ENCODE results near the gene EYA2.
"Not testable (repeated sequence)": the region's sequence is repeated elsewhere in the genome, so short reads cannot be mapped to it uniquely, and the experiment has no call there.

The EYA2 gene

GRCh38 chr20:47154089-47154488 lies 259.4 kb downstream of the EYA2 start:
- DNase-seq: no peak

DNA sequence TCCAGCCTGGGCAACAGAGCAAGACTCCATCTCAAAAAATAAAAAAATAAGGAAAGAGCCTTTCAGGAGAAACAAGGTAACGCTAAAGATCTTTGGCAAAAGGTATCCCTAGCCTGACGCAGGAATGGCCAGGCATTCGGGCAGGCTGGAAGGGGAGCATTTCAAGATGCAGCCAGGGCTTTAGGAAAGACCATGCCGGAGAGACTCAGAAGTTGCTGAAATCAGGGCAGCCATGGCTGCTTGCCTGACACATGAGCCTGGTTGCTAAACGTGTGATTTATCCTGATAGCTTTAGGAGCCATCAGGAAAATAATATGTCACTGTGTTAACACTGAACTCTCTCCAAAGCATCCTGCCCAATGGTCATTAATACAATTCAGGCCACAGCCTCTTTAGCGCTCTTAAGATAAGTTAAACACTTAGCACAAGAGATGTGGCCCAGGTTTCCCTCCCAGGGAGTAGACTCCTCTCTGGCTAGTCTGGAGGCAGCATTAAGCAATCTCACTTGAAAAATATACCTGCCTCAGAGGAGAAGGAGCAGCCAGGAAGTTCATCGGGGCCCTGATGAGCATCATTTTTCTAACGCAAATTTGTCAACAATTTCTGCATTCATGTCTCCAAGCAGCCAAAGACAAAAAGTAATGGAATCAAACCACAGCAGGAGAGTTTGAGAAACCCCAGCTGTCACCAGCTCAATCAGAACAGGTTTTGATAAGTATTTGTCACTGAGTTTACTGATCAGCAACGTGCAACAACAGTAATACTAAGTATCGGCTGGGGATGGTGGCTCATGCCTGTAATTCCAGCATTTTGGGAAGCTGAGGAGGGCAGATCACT lies 261.9 kb downstream of the EYA2 start:
- DNase-seq: no peak

DNA sequence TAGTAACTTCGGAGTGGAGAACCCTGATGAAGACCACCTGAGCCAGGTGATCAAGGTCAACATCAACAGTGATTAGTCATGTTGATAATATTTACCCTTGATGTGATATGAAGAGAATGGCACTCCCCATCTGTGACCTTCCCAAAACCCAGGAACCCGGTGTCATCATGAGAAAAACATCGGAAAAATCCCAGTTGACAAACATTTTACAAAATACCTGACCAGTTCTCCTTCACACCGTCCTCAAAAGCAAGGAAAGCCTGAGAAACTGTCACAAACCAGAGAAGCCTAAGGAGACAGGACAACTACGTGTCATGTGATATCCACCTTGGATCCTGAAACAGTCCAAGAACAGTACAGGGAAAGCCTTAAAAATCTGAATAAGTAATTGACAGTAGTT lies 264.5 kb downstream of the EYA2 start:
- no peak for DNase-seq

DNA sequence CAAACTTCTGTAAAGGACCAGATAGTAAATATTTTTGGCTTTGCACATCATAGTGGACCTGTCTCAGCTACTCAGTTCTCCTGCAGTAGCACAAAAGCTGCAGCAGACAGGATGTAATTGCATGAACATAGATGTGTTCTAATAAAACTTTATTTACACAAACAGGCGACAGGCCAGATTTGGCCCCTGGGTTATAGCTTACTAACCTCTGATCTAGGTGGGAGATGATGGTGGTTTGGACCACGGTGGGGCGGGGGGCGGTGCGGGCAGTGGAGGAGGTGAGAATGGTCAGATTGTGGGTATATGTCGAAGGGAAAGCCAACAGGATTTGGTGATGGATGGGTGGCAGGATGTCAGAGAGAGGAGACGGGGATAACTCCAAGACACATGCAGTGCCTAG lies 265.6 kb downstream of the EYA2 start:
- DNase-seq: no peak

- DNase-seq: no peak
Observed at GRCh38 chr20:47160992-47161391, 266.3 kb downstream of the EYA2 start.

GRCh38 chr20:47161411-47161810 lies 266.8 kb downstream of the EYA2 start:
- DNase-seq: no peak

DNA sequence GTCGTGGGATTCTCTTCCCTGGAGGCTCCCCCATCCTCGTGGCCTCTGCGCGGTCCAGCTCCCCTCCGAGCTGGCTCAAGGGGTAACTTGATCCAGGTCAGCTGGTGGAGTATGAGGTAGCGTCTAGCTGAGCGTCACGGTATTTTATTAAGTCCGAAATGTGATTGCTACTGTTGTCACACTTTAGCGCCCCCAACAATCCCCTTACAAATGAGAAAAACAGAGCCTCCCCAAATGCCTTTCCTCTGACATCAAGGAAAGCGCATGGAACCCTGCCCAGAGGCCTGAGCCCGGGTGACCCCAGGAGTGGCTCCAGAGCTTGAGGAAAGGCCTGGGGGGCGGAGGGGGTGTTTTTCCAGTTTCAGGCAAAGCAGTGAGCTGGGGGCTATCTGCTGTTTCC lies 269.5 kb downstream of the EYA2 start:
- no peak for DNase-seq

GRCh38 chr20:47165376-47165865 lies 270.8 kb downstream of the EYA2 start:
- no peak for DNase-seq

- DNase-seq: no peak
Observed at GRCh38 chr20:47167846-47168245, 273.2 kb downstream of the EYA2 start.

GRCh38 chr20:47172579-47172978 lies 277.9 kb downstream of the EYA2 start:
- no peak for DNase-seq

GRCh38 chr20:47173596-47174216 lies 279.1 kb downstream of the EYA2 start:
- no peak for DNase-seq

- DNase-seq: no peak
Observed at GRCh38 chr20:47174456-47175243, 280.0 kb downstream of the EYA2 start.

DNA sequence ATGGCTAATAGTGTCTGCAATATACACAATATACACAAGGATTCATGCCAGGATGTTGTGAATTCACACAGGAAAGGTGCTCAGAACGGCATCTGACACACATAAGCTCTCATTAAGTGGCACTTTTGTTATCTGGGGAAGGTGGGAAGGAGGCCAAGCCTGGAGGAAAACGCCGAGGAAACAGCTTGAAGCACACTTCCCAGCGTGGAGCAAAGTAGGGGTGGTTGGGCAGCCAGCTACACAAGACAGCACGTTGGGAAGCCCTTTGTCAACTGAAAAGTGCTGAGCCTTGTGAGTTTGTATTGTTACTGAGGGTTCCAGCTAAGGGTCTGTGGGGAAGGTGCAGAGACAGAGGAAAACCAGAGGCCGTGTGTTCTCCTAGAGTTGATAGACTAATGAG lies 280.9 kb downstream of the EYA2 start:
- DNase-seq: no peak

DNA sequence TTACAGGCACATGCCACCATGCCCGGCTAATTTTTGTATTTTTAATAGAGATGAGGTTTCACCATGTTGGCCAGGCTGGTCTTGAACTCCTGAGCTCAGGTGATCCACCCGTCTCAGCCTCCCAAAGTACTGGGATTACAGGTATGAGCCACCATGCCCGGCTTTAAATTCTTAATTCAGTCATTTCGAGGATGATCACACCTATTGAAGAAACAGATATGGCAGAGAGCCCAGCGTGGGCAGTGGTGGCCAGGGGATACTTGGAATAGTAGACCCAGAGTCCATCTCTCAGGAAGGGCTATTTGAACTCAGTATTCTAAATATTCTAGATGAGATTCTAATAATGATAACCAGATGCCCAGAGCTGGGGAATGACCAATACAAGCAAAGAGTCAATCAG lies 281.6 kb downstream of the EYA2 start:
- not testable (repeated sequence) for DNase-seq

- DNase-seq: no peak
Observed at GRCh38 chr20:47178277-47178676, 283.6 kb downstream of the EYA2 start.

DNA sequence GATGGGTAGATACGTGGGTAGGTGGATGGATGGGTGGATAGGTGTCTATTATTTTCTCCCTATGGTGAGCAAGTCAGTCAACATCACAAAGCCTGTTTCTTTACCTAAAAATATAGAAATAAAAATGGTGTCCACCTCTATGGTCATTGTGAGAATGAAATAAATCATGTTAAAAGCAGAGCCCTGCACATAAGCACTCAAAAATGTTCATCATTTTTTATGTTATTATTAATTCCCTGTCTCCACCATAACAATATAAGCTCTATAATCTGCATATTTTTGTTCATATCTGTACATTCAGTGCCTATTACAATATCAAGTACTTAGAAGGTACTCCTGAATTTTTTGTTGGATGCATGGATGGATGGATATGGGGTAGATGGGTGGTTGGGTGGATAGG lies 284.2 kb downstream of the EYA2 start:
- DNase-seq: no peak

DNA sequence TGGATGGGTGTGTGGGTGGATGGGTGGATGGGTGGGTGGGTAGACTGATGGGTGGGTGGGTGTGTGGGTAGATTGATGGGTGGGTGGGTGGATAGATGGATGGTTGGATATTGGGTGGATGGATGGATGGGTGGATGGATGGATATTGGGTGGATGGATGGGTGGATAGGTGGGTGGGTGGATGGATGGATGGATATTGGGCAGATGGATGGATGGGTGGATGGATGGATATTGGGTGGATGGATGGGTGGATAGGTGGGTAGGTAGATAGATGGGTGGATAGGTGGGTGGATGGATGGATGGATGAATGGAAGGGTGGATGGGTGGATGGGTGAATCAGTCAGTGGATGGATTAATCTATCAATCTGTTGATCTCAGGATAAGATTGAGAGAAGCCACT lies 284.6 kb downstream of the EYA2 start:
- DNase-seq: no peak

DNA sequence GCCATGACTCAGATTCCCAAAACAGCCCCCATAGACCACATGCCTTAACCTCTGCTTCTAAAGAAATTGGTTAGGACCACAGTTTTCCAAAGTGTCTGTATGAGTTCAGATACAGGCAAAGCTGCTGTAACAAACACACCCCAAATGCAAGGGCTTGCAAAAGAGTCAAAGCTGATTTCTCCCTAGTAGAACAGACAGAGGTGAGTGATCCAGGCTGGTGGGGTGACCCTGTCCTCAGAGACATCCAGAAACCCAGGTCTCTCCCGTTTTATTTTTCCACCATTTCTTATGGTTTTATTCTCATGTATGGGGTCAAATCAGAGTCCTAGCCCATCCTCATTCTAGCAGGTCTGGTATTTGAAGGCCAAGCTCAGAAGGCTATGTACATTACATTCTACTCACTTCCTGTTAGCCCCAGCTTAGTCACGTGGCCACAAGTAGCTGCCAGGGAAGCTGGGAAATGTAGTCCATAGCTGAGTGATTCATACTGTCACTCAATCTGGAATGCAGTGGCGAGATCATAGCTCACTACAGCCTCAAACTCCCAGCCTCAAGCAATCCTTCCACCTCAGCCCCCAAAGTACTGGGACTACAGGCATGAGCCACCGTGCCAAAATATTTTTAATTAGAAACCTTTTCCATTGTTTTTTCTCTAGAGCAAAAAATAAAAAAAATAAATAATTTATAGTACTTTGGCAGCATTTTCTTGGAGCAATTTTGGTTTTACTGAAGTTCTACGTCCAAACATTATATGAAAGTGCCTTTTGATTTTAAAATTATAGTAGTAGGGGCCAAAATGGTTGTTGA lies 286.6 kb downstream of the EYA2 start:
- peak; percentile 78 to 79 for DNase-seq

- DNase-seq: no peak
Observed at GRCh38 chr20:47183367-47183766, 288.7 kb downstream of the EYA2 start.

- no peak for DNase-seq
Observed at GRCh38 chr20:47187450-47188195, 293.0 kb downstream of the EYA2 start.

- DNase-seq: no peak
Observed at GRCh38 chr20:47188540-47188939, 293.9 kb downstream of the EYA2 start.

GRCh38 chr20:47189060-47189459 lies 294.4 kb downstream of the EYA2 start:
- DNase-seq: no peak

Measured in inflammatory macrophage treated with lipopolysaccharide for 1 hour (primary cell).